ENCODE data around the gene GPR78. TPM values are rescaled to one million over a fixed set of nuclear protein-coding genes. Genes with fewer than 3 reads are reported as not detected.
A peak's percentile ranks its signal among the peaks of the same experiment; 100 is the strongest.

GPR78 gene
- total and polyA plus RNA-seq, 2 experiments from 2014 or later, result 0.05 TPM; not detected in 1

- in situ Hi-C loops (cut with MboI), result no loop called here
- peaks cover 18% of the 10 kb centered on the region for H3K4me1 ChIP-seq (ENCODE audit: insufficient read depth)
- H3K9me2 ChIP-seq (ENCODE audit: insufficient read depth), result no peaks in the 10 kb centered on the region
- H3K9ac ChIP-seq, result no peak overlapping the region
- no peaks in the 10 kb centered on the region for H3K79me2 ChIP-seq (ENCODE audit: insufficient read depth)
- H3K27ac ChIP-seq, result 0 out of 2 replicates have a peak overlapping the region, but pooled peaks have one; percentile 17
- H2AFZ ChIP-seq, result no peak overlapping the region
- TF ChIP-seq EZH2 (IDR thresholded peaks at IDR 0.05; ENCODE audit: insufficient read depth, poor library complexity, severe bottlenecking) (no peak), EZH2phosphoT487 (IDR thresholded peaks at IDR 0.05; ENCODE audit: insufficient read depth, low read depth) (no peak)
- H3K27me3 ChIP-seq (replicated peaks; ENCODE audit: insufficient read depth), result no peaks in the 10 kb centered on the region; the same call in 1 of the 2 replicates
- no peaks in the 10 kb centered on the region for H3K9me3 ChIP-seq (ENCODE audit: low read depth)
- H3K4me3 ChIP-seq, result no peak overlapping the region
- H3F3A ChIP-seq (ENCODE audit: insufficient read depth), result no peaks in the 10 kb centered on the region
- no peak overlapping the region for H3K4me2 ChIP-seq (ENCODE audit: unreplicated experiment)
- peak; percentile 95 for DNase-seq
- WGBS, 2 experiments (ENCODE audit: low coverage in 1 of 2, low lambda C conversion rate in 2 of 2, missing lambda C conversion rate in 2 of 2), result 71 to 72% methylated on average over 15 of the region's 15 CpGs
- H3K36me3 ChIP-seq (ENCODE audit: low read depth), result no peaks in the 10 kb centered on the region
- no peaks in the 10 kb centered on the region for H4K20me1 ChIP-seq (ENCODE audit: insufficient read depth)
Observed at GRCh38 chr4:8538703-8539567, 41.3 kb upstream of the GPR78 start.

GRCh38 chr4:8539661-8540060 lies 40.5 kb upstream of the GPR78 start:
- no peaks in the 10 kb centered on the region for H3K36me3 ChIP-seq (ENCODE audit: low read depth)
- 91 to 95% methylated on average over 5 of the region's 5 CpGs for WGBS, 2 experiments (ENCODE audit: low coverage in 1 of 2, low lambda C conversion rate in 2 of 2, missing lambda C conversion rate in 2 of 2)
- H3K79me2 ChIP-seq (ENCODE audit: insufficient read depth), result no peaks in the 10 kb centered on the region
- H3K9me2 ChIP-seq (ENCODE audit: insufficient read depth), result no peaks in the 10 kb centered on the region
- no peak overlapping the region for H3K4me2 ChIP-seq (ENCODE audit: unreplicated experiment)
- in situ Hi-C loops (cut with MboI), result no loop called here
- no peak overlapping the region for H2AFZ ChIP-seq
- H3F3A ChIP-seq (ENCODE audit: insufficient read depth), result no peaks in the 10 kb centered on the region
- H4K20me1 ChIP-seq (ENCODE audit: insufficient read depth), result no peaks in the 10 kb centered on the region
- H3K27ac ChIP-seq, result no peak overlapping the region
- no peak overlapping the region for H3K9ac ChIP-seq
- H3K27me3 ChIP-seq (replicated peaks; ENCODE audit: insufficient read depth), result no peaks in the 10 kb centered on the region; the same call in 1 of the 2 replicates
- peaks cover 18% of the 10 kb centered on the region for H3K4me1 ChIP-seq (ENCODE audit: insufficient read depth)
- H3K9me3 ChIP-seq (ENCODE audit: low read depth), result no peaks in the 10 kb centered on the region
- TF ChIP-seq EZH2phosphoT487 (IDR thresholded peaks at IDR 0.05; ENCODE audit: insufficient read depth, low read depth) (no peak), EZH2 (IDR thresholded peaks at IDR 0.05; ENCODE audit: insufficient read depth, poor library complexity, severe bottlenecking) (no peak)
- no peak overlapping the region for H3K4me3 ChIP-seq
- no peak for DNase-seq

GRCh38 chr4:8540072-8540471 lies 40.1 kb upstream of the GPR78 start:
- no peak overlapping the region for H3K4me3 ChIP-seq
- no peaks in the 10 kb centered on the region for H3K9me3 ChIP-seq (ENCODE audit: low read depth)
- H3K27me3 ChIP-seq (replicated peaks; ENCODE audit: insufficient read depth), result no peaks in the 10 kb centered on the region
- no peaks in the 10 kb centered on the region for H4K20me1 ChIP-seq (ENCODE audit: insufficient read depth)
- DNase-seq, result no peak
- no peak overlapping the region for H3K4me2 ChIP-seq (ENCODE audit: unreplicated experiment)
- H3K9ac ChIP-seq, result no peak overlapping the region
- no peak for TF ChIP-seq EZH2 (IDR thresholded peaks at IDR 0.05; ENCODE audit: insufficient read depth, poor library complexity, severe bottlenecking)
- no peak for TF ChIP-seq EZH2phosphoT487 (IDR thresholded peaks at IDR 0.05; ENCODE audit: insufficient read depth, low read depth)
- in situ Hi-C loops (cut with MboI), result no loop called here
- H3K4me1 ChIP-seq (ENCODE audit: insufficient read depth), result peaks cover 18% of the 10 kb centered on the region
- H2AFZ ChIP-seq, result no peak overlapping the region
- H3K36me3 ChIP-seq (ENCODE audit: low read depth), result no peaks in the 10 kb centered on the region
- no peaks in the 10 kb centered on the region for H3F3A ChIP-seq (ENCODE audit: insufficient read depth)
- 79 to 84% methylated on average over 9 of the region's 9 CpGs for WGBS, 2 experiments (ENCODE audit: low coverage in 1 of 2, low lambda C conversion rate in 2 of 2, missing lambda C conversion rate in 2 of 2)
- no peaks in the 10 kb centered on the region for H3K9me2 ChIP-seq (ENCODE audit: insufficient read depth)
- H3K79me2 ChIP-seq (ENCODE audit: insufficient read depth), result no peaks in the 10 kb centered on the region
- no peak overlapping the region for H3K27ac ChIP-seq

GRCh38 chr4:8540586-8540985 lies 39.6 kb upstream of the GPR78 start:
- WGBS, 2 experiments (ENCODE audit: low coverage in 1 of 2, low lambda C conversion rate in 2 of 2, missing lambda C conversion rate in 2 of 2), result 86 to 91% methylated on average over 11 of the region's 11 CpGs
- H3K9me2 ChIP-seq (ENCODE audit: insufficient read depth), result no peaks in the 10 kb centered on the region

More at GRCh38 chr4:8540586-8540985, 39.6 kb upstream of the GPR78 start:
- TF ChIP-seq EZH2phosphoT487 (IDR thresholded peaks at IDR 0.05; ENCODE audit: insufficient read depth, low read depth) (no peak), EZH2 (IDR thresholded peaks at IDR 0.05; ENCODE audit: insufficient read depth, poor library complexity, severe bottlenecking) (no peak)
- H3K79me2 ChIP-seq (ENCODE audit: insufficient read depth), result no peaks in the 10 kb centered on the region
- H3K9me3 ChIP-seq (ENCODE audit: low read depth), result no peaks in the 10 kb centered on the region
- no peaks in the 10 kb centered on the region for H3F3A ChIP-seq (ENCODE audit: insufficient read depth)
- no peak overlapping the region for H3K4me3 ChIP-seq
- no peak overlapping the region for H3K27ac ChIP-seq
- H3K4me1 ChIP-seq (ENCODE audit: insufficient read depth), result peaks cover 18% of the 10 kb centered on the region
- DNase-seq, result no peak
- no peaks in the 10 kb centered on the region for H4K20me1 ChIP-seq (ENCODE audit: insufficient read depth)
- in situ Hi-C loops (cut with MboI), result no loop called here
- H2AFZ ChIP-seq, result no peak overlapping the region
- H3K4me2 ChIP-seq (ENCODE audit: unreplicated experiment), result no peak overlapping the region
- no peak overlapping the region for H3K9ac ChIP-seq
- H3K36me3 ChIP-seq (ENCODE audit: low read depth), result no peaks in the 10 kb centered on the region
- no peaks in the 10 kb centered on the region for H3K27me3 ChIP-seq (replicated peaks; ENCODE audit: insufficient read depth)
